IPS DF 4.7 (cell line): ENCODE data around the gene CNIH4.
"Not testable (repeated sequence)": the region's sequence is repeated elsewhere in the genome, so short reads cannot be mapped to it uniquely, and the experiment has no call there.

ENCODE experiments used
- DNase-seq: peaks from one replicate; pipeline ENCODE4 v3.0.0-alpha.2; 2013; ENCODE audit warnings: low spot score; ENCODE audit errors: extremely low read depth

Gene CNIH4

DNA sequence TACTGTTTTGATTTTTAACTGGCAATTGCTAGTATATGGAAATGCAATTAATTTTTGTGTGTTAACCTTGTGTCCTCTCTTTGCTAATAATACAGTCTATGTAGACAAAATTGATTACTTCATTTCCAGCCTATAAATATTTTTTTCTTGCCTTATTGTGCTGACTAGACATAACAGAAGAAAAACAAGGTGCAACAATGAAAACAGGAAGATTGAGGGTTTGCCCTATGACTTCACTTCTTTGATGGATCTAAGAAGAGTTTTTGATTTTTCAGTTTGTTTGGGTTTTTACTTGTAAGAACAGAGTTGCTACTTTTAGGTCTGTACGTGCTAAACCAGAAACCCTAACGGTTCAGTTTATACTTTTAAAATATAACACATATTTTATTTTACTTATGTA is 8.5 kb upstream of the CNIH4 start:
- DNase-seq = no peak

GRCh38 chr1:224349716-224350115 is 7.0 kb upstream of the CNIH4 start:
- DNase-seq = not testable (repeated sequence)

- not testable (repeated sequence) for DNase-seq
Measured at GRCh38 chr1:224352436-224353085, 4.1 kb upstream of the CNIH4 start.

- DNase-seq = no peak
Measured at GRCh38 chr1:224353975-224354925, 2.4 kb upstream of the CNIH4 start.

- no peak for DNase-seq
Measured at GRCh38 chr1:224357626-224358124, 996 bp downstream of the CNIH4 start.

DNA sequence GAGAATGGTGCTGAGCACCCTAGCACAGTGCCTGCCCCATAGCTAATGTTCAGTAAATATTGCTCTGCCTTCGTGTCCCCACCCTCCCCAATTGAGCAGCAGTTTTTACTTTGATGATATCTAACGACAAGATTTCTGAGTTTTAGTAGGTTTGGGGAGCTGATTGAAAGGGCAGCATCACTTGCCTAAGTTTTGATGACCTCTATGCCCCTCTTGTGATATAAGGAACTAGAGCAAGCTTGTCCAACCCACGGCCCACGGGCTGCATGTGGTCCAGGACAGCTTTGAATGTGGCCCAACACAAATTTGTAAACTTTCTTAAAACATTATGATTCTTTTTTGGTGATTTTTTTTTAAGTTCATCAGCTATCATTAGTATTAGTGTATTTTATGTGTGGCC is 1.6 kb downstream of the CNIH4 start:
- no peak for DNase-seq

- DNase-seq = no peak
Measured at GRCh38 chr1:224359207-224359606, 2.5 kb downstream of the CNIH4 start.

GRCh38 chr1:224368409-224368808 is 11.7 kb downstream of the CNIH4 start:
- DNase-seq = no peak

DNA sequence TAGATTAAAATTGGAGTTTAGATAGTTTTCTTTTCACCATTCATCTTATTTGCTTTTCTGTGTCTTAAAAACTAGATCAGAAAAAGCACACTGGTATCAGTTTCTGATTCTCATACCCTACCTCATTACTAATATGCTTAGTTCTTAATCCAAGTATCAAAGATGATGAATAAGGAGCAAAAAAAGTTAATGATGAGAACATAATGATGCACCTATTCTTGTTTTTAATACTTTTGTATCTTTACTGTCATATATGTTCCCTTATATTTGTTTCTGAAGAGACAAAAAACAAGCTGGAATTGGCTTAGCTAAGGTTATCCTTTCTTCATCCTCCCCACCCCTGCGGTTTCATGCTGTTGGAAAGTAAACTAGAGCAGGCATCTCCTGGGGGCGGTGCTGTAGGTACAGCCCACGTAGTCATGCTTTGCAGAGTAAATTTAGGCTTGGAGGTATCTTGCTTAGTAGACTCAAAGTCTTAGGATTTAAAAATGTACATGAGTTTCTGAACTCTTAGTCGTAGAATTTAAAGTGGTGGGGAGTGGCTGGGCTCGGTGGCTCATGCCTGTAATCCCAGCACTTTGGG is 16.4 kb downstream of the CNIH4 start:
- DNase-seq = no peak

DNA sequence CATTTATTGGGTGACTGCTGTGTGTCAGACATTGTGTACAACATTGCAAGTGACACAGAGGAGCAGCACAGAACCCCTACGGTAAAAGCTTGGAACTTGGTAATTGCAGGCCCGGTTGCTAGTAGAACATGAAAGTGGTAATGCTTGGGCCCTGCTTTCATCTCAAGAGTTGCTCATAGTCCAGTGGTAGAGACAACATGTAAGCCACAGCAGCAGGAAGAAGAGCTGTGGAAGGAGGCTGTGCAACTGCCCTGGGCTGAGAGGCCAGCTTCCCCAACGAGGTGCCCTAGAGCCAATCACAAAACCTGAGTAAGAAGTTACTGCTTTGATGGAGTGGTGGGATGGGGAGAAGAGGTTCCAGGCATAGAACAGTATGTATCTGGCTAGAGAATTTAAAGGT is 18.4 kb downstream of the CNIH4 start:
- no peak for DNase-seq

DNA sequence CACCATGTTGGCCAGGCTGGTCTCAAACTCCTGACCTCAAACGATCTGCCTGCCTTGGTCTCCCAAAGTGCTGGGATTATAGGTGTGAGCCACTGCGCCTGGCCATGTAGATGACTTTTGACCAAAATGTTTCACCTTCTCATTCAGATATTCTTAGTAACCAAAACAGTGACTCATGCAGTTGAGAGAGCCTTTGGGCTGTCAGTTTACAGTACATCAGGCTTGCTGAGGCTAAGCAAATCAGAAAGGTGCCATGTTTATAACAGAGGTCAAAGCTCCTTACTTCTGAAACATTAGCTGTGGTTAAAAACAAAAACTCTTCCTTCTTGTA is 21.0 kb downstream of the CNIH4 start:
- no peak for DNase-seq

GRCh38 chr1:224378855-224379631 is 22.4 kb downstream of the CNIH4 start:
- no peak for DNase-seq

DNA sequence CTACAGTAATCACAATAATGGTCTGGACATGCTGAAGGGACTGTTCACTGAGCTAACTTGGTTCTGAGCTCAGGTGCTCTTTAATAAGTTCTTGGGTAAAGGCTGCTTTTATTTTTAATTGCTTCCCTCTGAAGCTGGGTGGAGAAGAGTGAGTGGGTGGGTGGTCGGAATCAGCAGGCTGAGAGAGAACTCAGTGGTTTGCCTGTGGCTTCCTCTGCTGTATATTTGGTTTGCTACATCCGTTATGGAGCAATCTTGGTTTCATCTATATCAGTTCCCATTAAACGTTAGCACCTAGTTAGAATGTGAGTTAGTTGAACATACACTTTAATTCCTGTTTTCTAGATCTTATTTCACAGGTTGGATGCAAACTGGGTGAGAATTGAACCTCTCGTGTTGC is 23.3 kb downstream of the CNIH4 start:
- DNase-seq = no peak

GRCh38 chr1:224381880-224382548 is 25.3 kb downstream of the CNIH4 start:
- no peak for DNase-seq

GRCh38 chr1:224383218-224383617 is 26.5 kb downstream of the CNIH4 start:
- DNase-seq = no peak

GRCh38 chr1:224387302-224387912 is 30.7 kb downstream of the CNIH4 start:
- DNase-seq = no peak

- DNase-seq = no peak
Measured at GRCh38 chr1:224387943-224388342, 31.3 kb downstream of the CNIH4 start.

DNA sequence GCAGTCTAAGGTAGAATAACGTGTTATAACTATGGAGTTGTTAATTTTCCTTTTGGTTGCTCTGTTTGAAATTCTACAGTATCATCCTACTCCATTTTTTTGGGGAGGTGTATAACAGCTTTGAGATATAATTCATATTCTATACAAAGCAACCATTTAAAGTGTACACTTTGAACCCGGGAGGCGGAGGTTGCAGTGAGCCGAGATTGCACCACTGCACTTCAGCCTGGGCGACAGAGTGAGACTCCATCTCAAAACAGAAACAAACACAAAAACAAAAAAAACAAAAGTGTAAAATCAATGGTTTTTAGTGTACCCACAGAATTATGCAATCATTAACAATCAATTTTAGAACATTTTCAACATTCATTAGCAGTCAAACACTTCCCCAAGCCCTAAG is 33.8 kb downstream of the CNIH4 start:
- no peak for DNase-seq

DNA sequence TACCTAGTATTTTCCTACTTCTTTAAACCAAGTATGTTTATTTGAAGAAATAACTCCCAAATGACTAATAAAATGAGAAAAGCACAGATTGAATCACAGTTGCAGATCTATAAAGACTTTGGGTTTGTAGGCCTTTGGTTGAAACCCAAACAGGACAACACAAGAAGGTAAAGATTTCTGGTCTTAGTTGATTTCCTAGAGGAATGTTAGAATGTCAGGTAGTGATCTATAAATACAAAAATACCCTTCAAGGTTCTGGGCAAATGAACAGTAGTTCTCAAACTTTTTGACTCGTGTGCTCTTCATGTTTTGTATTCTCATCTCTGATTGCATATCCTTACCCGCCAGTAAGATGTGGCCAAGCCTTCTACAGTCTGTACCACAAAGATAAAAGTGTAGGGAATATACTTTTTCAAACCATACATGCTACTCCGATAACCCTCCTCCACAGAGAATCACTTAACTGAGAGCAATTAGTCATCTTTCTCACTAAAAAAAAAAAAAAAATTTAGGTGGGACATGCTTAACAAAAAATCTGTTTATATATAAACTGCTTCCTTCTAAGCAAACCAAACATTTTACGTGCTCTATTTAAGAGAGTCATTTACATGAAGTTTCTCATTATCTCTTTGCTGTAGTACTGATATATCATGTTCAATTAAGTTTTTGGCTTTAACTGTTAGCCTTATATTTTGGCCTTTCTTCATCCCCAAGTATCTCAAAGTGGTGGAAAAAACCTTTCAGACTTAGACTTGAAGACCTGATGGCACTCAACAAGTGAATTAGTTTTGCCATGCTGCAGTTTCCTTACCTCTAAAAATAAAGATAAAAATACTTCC is 36.0 kb downstream of the CNIH4 start:
- no peak for DNase-seq

DNA sequence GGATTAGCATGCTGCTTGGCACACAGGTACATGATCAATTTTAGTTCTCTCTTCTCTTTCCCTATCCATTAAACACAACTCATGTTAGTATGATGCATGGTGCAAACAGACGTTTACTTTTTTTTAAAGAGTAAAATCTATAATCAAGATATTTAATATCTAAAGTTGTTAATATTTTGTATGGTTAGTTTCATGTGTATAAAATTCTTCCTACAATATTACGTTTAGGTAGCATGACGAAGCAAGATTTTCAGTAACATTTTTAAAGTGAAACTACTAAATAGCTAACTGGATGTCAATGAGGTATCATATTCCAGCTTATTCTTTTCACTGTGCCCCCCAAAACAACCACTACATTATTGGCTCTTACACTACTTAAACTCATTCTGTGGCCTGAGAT is 36.6 kb downstream of the CNIH4 start:
- no peak for DNase-seq
